HCEC 1CT (cell line): ENCODE measurements around the gene HRAS.
A peak's percentile ranks its signal among the peaks of the same experiment; 100 is the strongest.
"Not testable (repeated sequence)": the region's sequence is repeated elsewhere in the genome, so short reads cannot be mapped to it uniquely, and the experiment has no call there.

ENCODE experiments used
- DNase-seq: peaks from one replicate; pipeline ENCODE4 v3.0.0-alpha.2; 2017

The HRAS gene

GRCh38 chr11:535519-536454, at the start of gene HRAS:
Gene HRAS (minus strand): TSS chr11:535576.
- peak; percentile 92 for DNase-seq

GRCh38 chr11:584287-584686, 48.9 kb upstream of the HRAS start:
- no peak for DNase-seq

GRCh38 chr11:581752-582151, 46.4 kb upstream of the HRAS start:
- no peak for DNase-seq

GRCh38 chr11:581342-581741, 46.0 kb upstream of the HRAS start:
- DNase-seq: no peak

GRCh38 chr11:579830-580601, 44.6 kb upstream of the HRAS start:
- no peak for DNase-seq

GRCh38 chr11:578276-579035, 43.1 kb upstream of the HRAS start:
- no peak for DNase-seq

- no peak for DNase-seq
These were observed 42.2 kb upstream of the HRAS start for GRCh38 chr11:577611-577894.

- no peak for DNase-seq
These were observed 41.6 kb upstream of the HRAS start for GRCh38 chr11:576811-577610.

- DNase-seq: peak; percentile 94
These were observed 40.8 kb upstream of the HRAS start, which contains the start of gene PHRF1 for GRCh38 chr11:575996-576768. Gene PHRF1 (plus strand): TSS chr11:576470. CDS start chr11:581513, 5,043 bp downstream.

- no peak for DNase-seq
These were observed 40.1 kb upstream of the HRAS start for GRCh38 chr11:575313-575995.

GRCh38 chr11:574632-575312, 39.4 kb upstream of the HRAS start:
- DNase-seq: no peak

- DNase-seq: not testable (repeated sequence)
These were observed 38.7 kb upstream of the HRAS start for GRCh38 chr11:574031-574570.

- DNase-seq: no peak
These were observed 37.9 kb upstream of the HRAS start for GRCh38 chr11:573146-573759.

- no peak for DNase-seq
These were observed 36.4 kb upstream of the HRAS start for GRCh38 chr11:571802-572185.

GRCh38 chr11:569158-569885, 33.9 kb upstream of the HRAS start:
- no peak for DNase-seq

- DNase-seq: peak; percentile 92
These were observed 33.2 kb upstream of the HRAS start for GRCh38 chr11:568306-569157.

- no peak for DNase-seq
These were observed 32.4 kb upstream of the HRAS start for GRCh38 chr11:567629-568292.
